Measurements from ENCODE around the gene OSBPL10.

OSBPL10 gene

DNA sequence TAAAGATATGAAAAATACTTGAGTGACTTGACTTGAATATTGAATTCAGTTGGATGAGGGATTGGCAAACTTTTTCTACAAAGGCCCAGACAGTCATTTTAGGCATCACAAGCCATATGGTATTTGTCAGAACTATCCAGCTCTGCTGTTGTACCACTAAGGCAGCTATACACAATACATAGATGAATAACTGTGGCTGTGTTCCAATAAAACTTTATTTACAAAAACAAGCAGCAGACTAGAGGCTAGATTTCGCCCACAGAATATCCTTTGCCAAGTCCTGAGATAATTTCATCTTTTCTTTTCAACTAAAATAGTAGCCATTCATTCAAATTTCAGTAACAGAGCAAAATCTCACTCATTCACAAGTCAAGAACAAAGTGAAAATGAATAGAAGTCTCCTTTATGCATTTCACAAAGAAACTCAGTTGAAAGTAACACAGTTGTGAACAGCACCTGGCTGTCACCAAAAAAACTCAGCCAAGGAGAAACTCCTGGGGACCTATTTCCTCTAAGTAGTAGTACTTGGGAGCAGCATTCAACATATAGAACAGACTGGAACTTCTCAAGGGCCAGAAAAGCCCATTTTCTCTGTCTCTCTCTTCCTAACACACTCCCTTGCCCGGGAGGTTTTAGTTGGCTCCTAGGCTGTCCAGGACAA is 56.3 kb downstream of the OSBPL10 start:
- DNase-seq (ENCODE audit: low spot score) = no peak

DNA sequence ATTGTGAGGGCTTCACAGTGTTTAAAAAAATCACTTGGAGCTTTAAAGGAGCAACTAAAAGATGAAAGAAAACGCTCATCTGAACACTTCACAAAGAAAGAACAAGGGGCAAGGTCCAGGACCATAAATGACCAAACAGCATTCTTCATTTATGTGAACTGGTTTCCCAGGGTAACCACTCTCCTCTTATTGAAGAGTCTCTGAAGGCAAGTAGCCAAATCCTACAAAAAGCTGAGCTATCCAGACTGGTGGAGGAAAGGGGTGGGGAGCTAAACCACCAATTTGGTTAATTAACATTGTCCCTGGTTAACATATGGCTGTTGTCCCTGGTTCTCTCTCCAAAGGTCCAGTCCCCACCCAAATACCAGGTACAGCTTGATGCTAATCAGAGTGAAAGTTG is 58.1 kb downstream of the OSBPL10 start:
- no peak for DNase-seq (ENCODE audit: low spot score)

DNA sequence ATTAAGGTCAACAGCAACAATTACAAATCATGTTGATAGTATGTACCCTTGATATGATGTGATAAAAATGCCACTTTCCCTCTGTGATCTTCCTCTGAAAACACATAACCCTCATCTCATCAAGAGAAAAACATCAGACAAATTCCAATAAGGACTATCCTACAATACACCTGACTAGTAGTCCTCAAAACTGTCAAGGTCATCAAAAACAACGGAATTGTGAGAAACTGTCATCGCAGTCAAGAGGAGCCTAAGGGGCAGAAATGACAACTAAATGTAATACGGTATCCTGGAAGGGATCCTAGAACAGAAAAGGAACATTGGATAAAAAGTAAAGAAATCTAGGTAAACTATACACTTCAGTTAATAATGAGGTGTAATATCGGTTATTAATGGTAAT is 59.2 kb downstream of the OSBPL10 start:
- no peak for DNase-seq (ENCODE audit: low spot score)

- no peak for DNase-seq (ENCODE audit: low spot score)
Observed at GRCh38 chr3:31920310-31920709, 60.8 kb downstream of the OSBPL10 start.

- DNase-seq (ENCODE audit: low spot score) = no peak
Observed at GRCh38 chr3:31919528-31919927, 61.5 kb downstream of the OSBPL10 start.

- no peak for DNase-seq (ENCODE audit: low spot score)
Observed at GRCh38 chr3:31918179-31919150, 62.6 kb downstream of the OSBPL10 start.

- DNase-seq (ENCODE audit: low spot score) = no peak
Observed at GRCh38 chr3:31917303-31918005, 63.6 kb downstream of the OSBPL10 start.

DNA sequence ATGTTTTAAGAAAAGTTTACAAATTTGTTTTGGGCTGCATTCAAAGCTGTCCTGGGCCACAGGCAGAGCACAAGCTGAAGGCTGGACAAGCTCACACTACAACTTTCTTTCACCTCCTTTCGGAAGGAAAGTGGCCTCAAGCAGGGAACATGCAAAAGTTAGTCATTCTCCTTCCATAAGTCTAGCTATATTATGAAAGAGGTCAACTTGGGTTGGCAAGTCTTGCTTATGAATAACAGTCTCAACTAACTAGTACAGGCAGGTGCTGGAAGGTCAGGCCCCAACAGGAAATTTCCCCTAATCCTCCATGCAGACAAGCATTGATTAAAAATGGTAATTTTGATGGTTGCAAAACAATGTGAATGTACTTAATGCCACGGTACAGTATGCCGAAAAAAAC is 69.4 kb downstream of the OSBPL10 start:
- no peak for DNase-seq (ENCODE audit: low spot score)

GRCh38 chr3:31911124-31911523 is 69.9 kb downstream of the OSBPL10 start:
- no peak for DNase-seq (ENCODE audit: low spot score)

- DNase-seq (ENCODE audit: low spot score) = no peak
Observed at GRCh38 chr3:31909455-31909854, 71.6 kb downstream of the OSBPL10 start.

DNA sequence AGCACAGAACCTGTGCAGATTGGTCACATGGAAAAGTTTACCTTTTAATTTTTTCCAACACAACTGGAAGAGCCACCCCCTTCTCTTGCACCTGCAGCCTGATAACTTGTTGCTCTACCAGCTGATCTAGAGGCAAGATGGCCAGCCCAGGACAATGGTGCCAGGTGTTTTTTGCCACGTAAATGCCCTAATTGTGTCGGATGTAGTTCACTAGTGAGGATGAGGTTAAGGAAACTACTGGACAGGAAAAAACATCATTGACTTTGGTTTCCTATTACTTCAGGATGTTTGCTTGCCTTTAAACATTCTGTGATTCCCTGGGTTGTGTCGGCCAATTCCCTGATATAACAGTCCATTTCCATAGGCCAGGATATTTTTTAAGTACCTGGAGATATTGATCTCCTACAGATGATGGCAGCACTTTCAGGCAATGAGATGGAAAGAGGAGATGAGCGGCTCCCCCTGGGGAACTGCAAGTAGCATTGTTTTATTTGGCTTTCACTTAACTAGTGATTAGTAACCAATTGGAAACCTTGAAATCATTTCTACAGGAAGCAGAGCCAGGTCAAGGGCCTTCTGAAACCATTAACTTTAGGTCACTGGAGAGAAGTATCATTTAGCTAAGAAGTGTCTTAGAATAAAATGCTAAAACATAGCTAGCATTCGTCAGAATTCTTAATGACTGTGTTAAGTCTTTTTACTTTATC is 72.5 kb downstream of the OSBPL10 start:
- DNase-seq (ENCODE audit: low spot score) = no peak

DNA sequence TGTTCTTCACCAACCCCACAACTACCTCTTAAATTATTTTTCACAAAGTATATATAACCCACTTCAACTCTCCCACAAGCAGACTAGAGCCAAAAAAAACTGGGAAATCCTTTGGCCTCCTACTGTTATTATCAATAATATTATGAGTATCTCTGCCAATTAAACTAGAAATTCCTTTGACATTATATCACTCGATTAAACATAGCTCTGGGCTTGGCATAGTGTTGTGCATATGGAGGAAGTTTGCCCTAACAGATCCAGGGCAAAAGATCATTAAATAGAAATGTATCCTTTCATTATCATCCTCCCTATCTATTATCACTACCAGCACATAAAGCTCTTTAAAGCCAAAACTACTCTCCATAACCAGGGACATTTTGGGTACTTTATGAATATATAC is 74.9 kb downstream of the OSBPL10 start:
- DNase-seq (ENCODE audit: low spot score) = no peak

DNA sequence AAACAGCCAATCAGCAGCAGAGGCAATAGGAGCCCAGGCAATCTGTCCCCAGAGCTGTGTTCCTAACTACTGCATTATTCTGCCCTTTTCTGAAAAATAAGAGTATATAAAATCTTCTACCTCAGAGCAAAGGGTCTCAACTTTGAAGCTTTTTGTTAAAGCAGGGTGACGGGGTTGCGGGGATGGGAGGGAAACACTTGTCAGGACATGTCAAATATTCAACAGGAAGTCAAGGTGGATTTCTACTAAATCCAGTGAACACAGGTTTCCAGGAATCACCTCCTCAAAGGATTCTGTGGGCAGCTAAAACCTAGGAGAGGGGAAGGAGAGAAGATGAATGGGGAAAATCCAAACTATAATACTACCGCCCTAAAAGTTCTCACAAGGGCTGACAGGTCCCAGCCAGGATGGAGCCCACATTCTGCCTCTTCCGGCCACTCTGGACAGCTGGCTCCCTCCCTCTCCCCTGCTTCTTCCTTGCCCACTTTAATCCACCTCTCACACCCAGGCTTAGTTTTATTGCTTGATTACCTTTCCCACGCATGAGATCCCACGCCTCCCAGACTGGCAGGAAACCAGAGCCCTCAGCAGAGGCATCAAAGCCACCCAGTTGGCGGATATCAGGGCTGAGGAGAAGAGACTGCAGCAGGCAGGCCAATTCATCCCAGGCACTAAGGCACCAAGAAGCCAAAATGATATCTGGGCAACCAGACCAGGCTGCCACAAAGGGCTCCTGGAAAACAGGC is 77.2 kb downstream of the OSBPL10 start:
- no peak for DNase-seq (ENCODE audit: low spot score)

- DNase-seq (ENCODE audit: low spot score) = no peak
Observed at GRCh38 chr3:31900583-31900982, 80.5 kb downstream of the OSBPL10 start.

- DNase-seq (ENCODE audit: low spot score) = no peak
Observed at GRCh38 chr3:31896648-31897433, 84.2 kb downstream of the OSBPL10 start.

DNA sequence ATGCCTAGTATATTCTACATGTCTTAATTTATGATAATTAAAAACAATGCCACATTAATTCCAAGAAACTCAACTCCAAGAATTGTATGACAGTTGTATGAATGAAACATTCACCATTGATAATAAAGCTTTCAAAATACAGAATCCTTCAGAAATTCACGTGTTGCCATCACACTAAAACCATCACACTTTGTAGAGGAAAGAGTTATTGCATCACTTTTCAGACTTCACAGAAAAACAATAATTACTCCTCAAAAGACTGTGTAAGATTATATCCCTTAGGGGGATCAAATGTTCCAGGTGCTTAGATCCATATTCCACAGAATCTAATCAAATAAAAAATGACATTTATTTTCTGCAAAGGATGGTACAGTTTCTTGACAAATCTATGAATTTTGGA is 85.0 kb downstream of the OSBPL10 start:
- DNase-seq (ENCODE audit: low spot score) = no peak

GRCh38 chr3:31895471-31895870 is 85.6 kb downstream of the OSBPL10 start:
- DNase-seq (ENCODE audit: low spot score) = no peak

GRCh38 chr3:31892916-31893573 is 88.0 kb downstream of the OSBPL10 start:
- DNase-seq (ENCODE audit: low spot score) = no peak

GRCh38 chr3:31892500-31892899 is 88.6 kb downstream of the OSBPL10 start:
- DNase-seq (ENCODE audit: low spot score) = no peak

GRCh38 chr3:31891876-31892455 is 89.1 kb downstream of the OSBPL10 start:
- no peak for DNase-seq (ENCODE audit: low spot score)
